Activated naive CD8-positive, alpha-beta T cell treated with anti-CD3 and anti-CD28 coated beads for 36 hours (primary cell): ENCODE results near the gene NATD1. TPM values are rescaled to one million over a fixed set of nuclear protein-coding genes. Genes with fewer than 3 reads are reported as not detected.

Experiments used
- DNase-seq: peaks from one replicate; pipeline ENCODE4 v3.0.0; 2021
- H3K27ac Mint-ChIP-seq: one replicate; pipeline ENCODE4 v1.8.0; 2022; ENCODE audit warnings: mild to moderate bottlenecking, moderate library complexity, mixed read lengths
- H3K27me3 Mint-ChIP-seq: one replicate; pipeline ENCODE4 v1.8.0; 2022; ENCODE audit warnings: mild to moderate bottlenecking, mixed read lengths
- H3K36me3 Mint-ChIP-seq: one replicate; pipeline ENCODE4 v1.8.0; 2021; ENCODE audit warnings: mild to moderate bottlenecking, mixed read lengths
- H3K4me1 Mint-ChIP-seq: one replicate; pipeline ENCODE4 v1.8.0; 2021; ENCODE audit warnings: mixed read lengths
- H3K4me3 Mint-ChIP-seq: one replicate; pipeline ENCODE4 v1.8.0; 2022; ENCODE audit warnings: mild to moderate bottlenecking, moderate library complexity, mixed read lengths
- H3K9me3 Mint-ChIP-seq: one replicate; pipeline ENCODE4 v1.8.0; 2022; ENCODE audit warnings: mixed read lengths
- total RNA-seq, 2 experiments: library from RNA; stranded (reverse); gene quantifications; one replicate each; pipeline ENCODE4 v1.2.3, GENCODE V29; 2021

NATD1 gene
- total RNA-seq, 2 experiments from 2014 or later = 0.90 to 1.1 TPM

GRCh38 chr17:21294321-21295035 is 41.3 kb upstream of the NATD1 start:
- H3K36me3 Mint-ChIP-seq = peaks cover 14% of the 10 kb centered on the region
- peak overlapping the region; percentile 4 for H3K27ac Mint-ChIP-seq
- H3K4me3 Mint-ChIP-seq = no peak overlapping the region
- peaks cover 19% of the 10 kb centered on the region for H3K4me1 Mint-ChIP-seq
- DNase-seq = no peak
- peaks cover 8% of the 10 kb centered on the region for H3K27me3 Mint-ChIP-seq
- peaks cover 1% of the 10 kb centered on the region for H3K9me3 Mint-ChIP-seq

- Mint-ChIP-seq H3K4me1 (peaks cover 20% of the 10 kb centered on the region), H3K4me3 (no peak overlapping the region), H3K27me3 (peaks cover 8% of the 10 kb centered on the region), H3K36me3 (peaks cover 10% of the 10 kb centered on the region), H3K9me3 (peaks cover 1% of the 10 kb centered on the region), H3K27ac (no peak overlapping the region)
- DNase-seq = no peak
Observed at GRCh38 chr17:21293831-21294210, 40.6 kb upstream of the NATD1 start.

- Mint-ChIP-seq H3K27me3 (peaks cover 8% of the 10 kb centered on the region), H3K4me3 (no peak overlapping the region), H3K36me3 (peaks cover 11% of the 10 kb centered on the region), H3K9me3 (peaks cover 1% of the 10 kb centered on the region), H3K4me1 (peaks cover 26% of the 10 kb centered on the region), H3K27ac (no peak overlapping the region)
- DNase-seq = no peak
Observed at GRCh38 chr17:21292867-21293830, 39.9 kb upstream of the NATD1 start.

- H3K4me3 Mint-ChIP-seq = no peak overlapping the region
- H3K36me3 Mint-ChIP-seq = peaks cover 17% of the 10 kb centered on the region
- no peak for DNase-seq
- no peak overlapping the region for H3K27ac Mint-ChIP-seq
- H3K4me1 Mint-ChIP-seq = peaks cover 32% of the 10 kb centered on the region
- peaks cover 1% of the 10 kb centered on the region for H3K9me3 Mint-ChIP-seq
- peaks cover 8% of the 10 kb centered on the region for H3K27me3 Mint-ChIP-seq
Observed at GRCh38 chr17:21291862-21292261, 38.7 kb upstream of the NATD1 start.

- Mint-ChIP-seq H3K4me3 (no peak overlapping the region), H3K27ac (no peak overlapping the region), H3K9me3 (peaks cover 1% of the 10 kb centered on the region), H3K4me1 (peaks cover 36% of the 10 kb centered on the region), H3K36me3 (peaks cover 20% of the 10 kb centered on the region), H3K27me3 (peaks cover 8% of the 10 kb centered on the region)
- no peak for DNase-seq
Observed at GRCh38 chr17:21291357-21291756, 38.1 kb upstream of the NATD1 start.

GRCh38 chr17:21289902-21290571 is 36.8 kb upstream of the NATD1 start:
- Mint-ChIP-seq H3K4me3 (no peak overlapping the region), H3K36me3 (peaks cover 32% of the 10 kb centered on the region), H3K27ac (no peak overlapping the region), H3K9me3 (peaks cover 1% of the 10 kb centered on the region), H3K4me1 (peaks cover 37% of the 10 kb centered on the region), H3K27me3 (peaks cover 8% of the 10 kb centered on the region)
- DNase-seq = no peak

GRCh38 chr17:21289175-21289901 is 36.1 kb upstream of the NATD1 start:
- DNase-seq = no peak
- Mint-ChIP-seq H3K4me1 (peaks cover 32% of the 10 kb centered on the region), H3K9me3 (peaks cover 1% of the 10 kb centered on the region), H3K36me3 (peaks cover 28% of the 10 kb centered on the region), H3K4me3 (peak overlapping the region; percentile 99), H3K27me3 (peaks cover 8% of the 10 kb centered on the region), H3K27ac (peak overlapping the region; percentile 96)

- peak overlapping the region; percentile 96 for H3K27ac Mint-ChIP-seq
- peaks cover 1% of the 10 kb centered on the region for H3K9me3 Mint-ChIP-seq
- H3K36me3 Mint-ChIP-seq = peaks cover 26% of the 10 kb centered on the region
- peak; percentile 57 for DNase-seq
- peak overlapping the region; percentile 99 for H3K4me3 Mint-ChIP-seq
- peaks cover 8% of the 10 kb centered on the region for H3K27me3 Mint-ChIP-seq
- H3K4me1 Mint-ChIP-seq = peaks cover 29% of the 10 kb centered on the region
Observed at GRCh38 chr17:21288571-21289017, 35.4 kb upstream of the NATD1 start.

GRCh38 chr17:21287703-21288449 is 34.7 kb upstream of the NATD1 start:
- H3K36me3 Mint-ChIP-seq = peaks cover 26% of the 10 kb centered on the region
- peaks cover 1% of the 10 kb centered on the region for H3K9me3 Mint-ChIP-seq
- peaks cover 34% of the 10 kb centered on the region for H3K4me1 Mint-ChIP-seq
- peak overlapping the region; percentile 96 for H3K27ac Mint-ChIP-seq
- peaks cover 8% of the 10 kb centered on the region for H3K27me3 Mint-ChIP-seq
- H3K4me3 Mint-ChIP-seq = peak overlapping the region; percentile 99
- peak; percentile 97 for DNase-seq

- peaks cover 37% of the 10 kb centered on the region for H3K4me1 Mint-ChIP-seq
- peak overlapping the region; percentile 99 for H3K4me3 Mint-ChIP-seq
- peaks cover 1% of the 10 kb centered on the region for H3K9me3 Mint-ChIP-seq
- peak overlapping the region; percentile 96 for H3K27ac Mint-ChIP-seq
- peaks cover 5% of the 10 kb centered on the region for H3K27me3 Mint-ChIP-seq
- peaks cover 24% of the 10 kb centered on the region for H3K36me3 Mint-ChIP-seq
- DNase-seq = peak; percentile 59
Observed at GRCh38 chr17:21286909-21287702, 33.9 kb upstream of the NATD1 start.

GRCh38 chr17:21286066-21286770 is 33.0 kb upstream of the NATD1 start:
- peaks cover 5% of the 10 kb centered on the region for H3K27me3 Mint-ChIP-seq
- peak; percentile 17 for DNase-seq
- H3K27ac Mint-ChIP-seq = peak overlapping the region; percentile 96
- H3K9me3 Mint-ChIP-seq = peaks cover 1% of the 10 kb centered on the region
- peak overlapping the region; percentile 99 for H3K4me3 Mint-ChIP-seq
- H3K36me3 Mint-ChIP-seq = peaks cover 22% of the 10 kb centered on the region
- H3K4me1 Mint-ChIP-seq = peaks cover 38% of the 10 kb centered on the region

GRCh38 chr17:21285164-21286065 is 32.2 kb upstream of the NATD1 start:
- H3K36me3 Mint-ChIP-seq = peaks cover 22% of the 10 kb centered on the region
- DNase-seq = peak; percentile 29
- H3K27ac Mint-ChIP-seq = peak overlapping the region; percentile 96
- peaks cover 34% of the 10 kb centered on the region for H3K4me1 Mint-ChIP-seq
- H3K27me3 Mint-ChIP-seq = peaks cover 2% of the 10 kb centered on the region
- H3K9me3 Mint-ChIP-seq = no peaks in the 10 kb centered on the region
- peak overlapping the region; percentile 99 for H3K4me3 Mint-ChIP-seq
